Upper lobe of right lung (tissue), 1 donor: ENCODE data around the gene SLC26A9. TPM values are rescaled to one million over a fixed set of nuclear protein-coding genes. Genes with fewer than 3 reads are reported as not detected.

Experiments
- ATAC-seq: fragments of 200-7000 bp; cut with Tn5 transposase; one replicate; pipeline ENCODE4 v1.9.1; 2020; ENCODE audit warnings: mild to moderate bottlenecking, moderate library complexity
- DNase-seq: peaks from one replicate; pipeline ENCODE4 v3.0.0-alpha.2; 2020
- H3K27ac ChIP-seq: fragments of 200-600 bp; one replicate; pipeline ENCODE4 v1.8.0; 2022
- H3K27me3 ChIP-seq: fragments of 200-600 bp; one replicate; pipeline ENCODE4 v1.8.0; 2022; ENCODE audit warnings: mild to moderate bottlenecking
- H3K36me3 ChIP-seq: fragments of 200-600 bp; one replicate; pipeline ENCODE4 v1.8.0; 2022
- H3K4me1 ChIP-seq: fragments of 200-600 bp; one replicate; pipeline ENCODE4 v1.8.0; 2022
- H3K4me3 ChIP-seq: fragments of 200-600 bp; one replicate; pipeline ENCODE4 v1.8.0; 2022; ENCODE audit warnings: mild to moderate bottlenecking
- H3K9me3 ChIP-seq: fragments of 200-600 bp; one replicate; pipeline ENCODE4 v1.8.0; 2022
- intact Hi-C: fragments of 100-400 bp; cut with DNase I; formaldehyde crosslinking; loops from one replicate; pipeline ENCODE4 v1.11.0; 2022
- total RNA-seq: library from RNA; stranded (reverse); fragmentation: NEBNext Ultra II Directional; extraction: Animal tissue kit (Norgen Biotek cat#: 25700); gene quantifications from one replicate; pipeline ENCODE4 v1.2.1, GENCODE V29; 2021
- TF ChIP-seq, protein P1 (sequence below): fragments of 200-600 bp; IDR thresholded peaks from one replicate; pipeline ENCODE4 v1.8.0; 2022; ENCODE audit warnings: antibody characterized with exemption
- donor health status: DM: no; HTN: yes; CAD: no; lungs with severe emphysema.

The SLC26A9 gene
- total RNA-seq, 1 donor from 2014 or later = 21.7 TPM

GRCh38 chr1:205988585-205988995, 45.3 kb upstream of the SLC26A9 start:
- DNase-seq (no peak), ATAC-seq (no peak)
- no peaks in the 10 kb centered on the region for H3K27me3 ChIP-seq
- no peaks in the 10 kb centered on the region for H3K9me3 ChIP-seq
- H3K4me3 ChIP-seq = no peak overlapping the region
- TF ChIP-seq, protein P1, sequence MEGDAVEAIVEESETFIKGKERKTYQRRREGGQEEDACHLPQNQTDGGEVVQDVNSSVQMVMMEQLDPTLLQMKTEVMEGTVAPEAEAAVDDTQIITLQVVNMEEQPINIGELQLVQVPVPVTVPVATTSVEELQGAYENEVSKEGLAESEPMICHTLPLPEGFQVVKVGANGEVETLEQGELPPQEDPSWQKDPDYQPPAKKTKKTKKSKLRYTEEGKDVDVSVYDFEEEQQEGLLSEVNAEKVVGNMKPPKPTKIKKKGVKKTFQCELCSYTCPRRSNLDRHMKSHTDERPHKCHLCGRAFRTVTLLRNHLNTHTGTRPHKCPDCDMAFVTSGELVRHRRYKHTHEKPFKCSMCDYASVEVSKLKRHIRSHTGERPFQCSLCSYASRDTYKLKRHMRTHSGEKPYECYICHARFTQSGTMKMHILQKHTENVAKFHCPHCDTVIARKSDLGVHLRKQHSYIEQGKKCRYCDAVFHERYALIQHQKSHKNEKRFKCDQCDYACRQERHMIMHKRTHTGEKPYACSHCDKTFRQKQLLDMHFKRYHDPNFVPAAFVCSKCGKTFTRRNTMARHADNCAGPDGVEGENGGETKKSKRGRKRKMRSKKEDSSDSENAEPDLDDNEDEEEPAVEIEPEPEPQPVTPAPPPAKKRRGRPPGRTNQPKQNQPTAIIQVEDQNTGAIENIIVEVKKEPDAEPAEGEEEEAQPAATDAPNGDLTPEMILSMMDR = no peak
- H3K36me3 ChIP-seq = no peaks in the 10 kb centered on the region
- no peaks in the 10 kb centered on the region for H3K4me1 ChIP-seq
- no peak overlapping the region for H3K27ac ChIP-seq
- intact Hi-C loops = no loop called here

DNA sequence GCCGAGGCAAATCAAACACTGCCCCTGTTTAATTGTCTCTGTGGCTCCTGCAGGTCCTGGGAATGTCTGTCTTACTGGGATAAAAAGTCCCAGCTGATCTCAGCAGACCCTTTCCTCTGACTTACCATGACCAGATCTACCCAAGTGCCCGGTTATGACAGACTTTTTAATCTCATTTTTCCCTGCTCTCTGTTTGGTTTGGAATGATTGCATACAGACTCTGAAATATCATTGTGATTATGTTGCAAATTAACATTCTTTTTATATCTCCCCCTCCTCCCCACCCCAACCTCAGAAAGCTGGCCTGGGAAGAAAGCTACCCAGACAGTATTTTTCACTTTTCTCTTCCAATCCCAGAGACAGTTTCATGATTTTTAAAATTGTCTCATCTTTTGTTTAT, 43.6 kb upstream of the SLC26A9 start:
- H3K36me3 ChIP-seq = no peaks in the 10 kb centered on the region
- no peaks in the 10 kb centered on the region for H3K27me3 ChIP-seq
- ATAC-seq (no peak), DNase-seq (no peak)
- TF ChIP-seq, protein P1 = no peak
- H3K4me1 ChIP-seq = no peaks in the 10 kb centered on the region
- intact Hi-C loops = no loop called here
- H3K27ac ChIP-seq = no peak overlapping the region
- H3K4me3 ChIP-seq = no peak overlapping the region
- no peaks in the 10 kb centered on the region for H3K9me3 ChIP-seq

- TF ChIP-seq, protein P1 = peak; percentile 4
- ATAC-seq = no peak
- intact Hi-C loops = no loop called here
- H3K27ac ChIP-seq = no peak overlapping the region
- H3K36me3 ChIP-seq = no peaks in the 10 kb centered on the region
- no peaks in the 10 kb centered on the region for H3K4me1 ChIP-seq
- no peak for DNase-seq
- no peaks in the 10 kb centered on the region for H3K9me3 ChIP-seq
- no peak overlapping the region for H3K4me3 ChIP-seq
- no peaks in the 10 kb centered on the region for H3K27me3 ChIP-seq
Observed at GRCh38 chr1:205986292-205986691, 43.0 kb upstream of the SLC26A9 start.

GRCh38 chr1:205985330-205986005, 42.2 kb upstream of the SLC26A9 start:
- TF ChIP-seq, protein P1 = no peak
- intact Hi-C loops = no loop called here
- peak; percentile 9 for DNase-seq
- no peaks in the 10 kb centered on the region for H3K36me3 ChIP-seq
- no peaks in the 10 kb centered on the region for H3K9me3 ChIP-seq
- no peak for ATAC-seq
- no peaks in the 10 kb centered on the region for H3K4me1 ChIP-seq
- H3K27ac ChIP-seq = no peak overlapping the region
- H3K27me3 ChIP-seq = no peaks in the 10 kb centered on the region
- H3K4me3 ChIP-seq = no peak overlapping the region

DNA sequence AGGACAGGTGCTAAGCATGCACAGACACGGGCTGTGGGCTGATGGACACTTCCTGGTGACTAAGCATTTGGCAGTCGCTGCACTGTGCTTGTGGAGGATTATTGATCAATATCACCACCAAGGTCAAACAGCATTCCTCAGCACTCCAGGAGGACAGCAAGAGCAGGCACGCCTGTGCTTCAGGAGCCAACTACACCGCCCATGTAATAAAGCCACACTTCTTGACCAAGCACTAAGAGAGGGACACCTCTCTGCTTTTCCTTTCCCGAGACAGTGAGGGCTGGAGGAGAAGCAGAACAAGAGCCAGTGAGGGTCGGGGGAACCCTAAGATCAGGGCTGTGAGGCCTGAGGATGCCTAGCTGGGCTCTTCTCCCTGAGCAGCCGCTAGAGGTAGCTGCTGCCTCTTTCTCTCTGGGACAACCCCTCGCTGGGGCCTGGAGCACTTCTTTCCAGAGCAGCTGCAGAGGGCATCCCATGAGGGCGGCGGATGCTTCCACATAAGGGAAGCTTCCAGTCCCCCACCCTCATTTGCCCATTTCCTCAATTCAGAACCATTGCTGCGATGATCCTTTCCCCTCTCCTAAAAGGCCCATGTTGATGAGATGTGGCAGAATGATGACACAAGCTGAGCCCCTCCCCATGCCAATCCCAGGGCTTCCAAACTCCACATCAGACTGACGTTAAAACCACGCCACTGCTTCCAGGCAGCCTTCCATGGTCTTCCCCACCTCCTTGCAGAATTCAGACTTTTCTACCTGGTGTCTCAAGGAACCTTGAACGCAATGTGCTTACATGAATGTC, 40.9 kb upstream of the SLC26A9 start:
- DNase-seq (peak; percentile 77), ATAC-seq (peak; percentile 92)
- no peak overlapping the region for H3K27ac ChIP-seq
- intact Hi-C loops = no loop called here
- H3K4me1 ChIP-seq = no peaks in the 10 kb centered on the region
- TF ChIP-seq, protein P1 = peak; percentile 70
- H3K36me3 ChIP-seq = no peaks in the 10 kb centered on the region
- no peak overlapping the region for H3K4me3 ChIP-seq
- H3K27me3 ChIP-seq = no peaks in the 10 kb centered on the region
- no peaks in the 10 kb centered on the region for H3K9me3 ChIP-seq
